Activated naive CD4-positive, alpha-beta T cell (primary cell): ENCODE data around the gene C22orf15.

Experiments
- DNase-seq, 4 experiments: peaks; one replicate each; lab custom pipeline; 2025; lab: John Stamatoyannopoulos, UW

C22orf15 gene

DNA sequence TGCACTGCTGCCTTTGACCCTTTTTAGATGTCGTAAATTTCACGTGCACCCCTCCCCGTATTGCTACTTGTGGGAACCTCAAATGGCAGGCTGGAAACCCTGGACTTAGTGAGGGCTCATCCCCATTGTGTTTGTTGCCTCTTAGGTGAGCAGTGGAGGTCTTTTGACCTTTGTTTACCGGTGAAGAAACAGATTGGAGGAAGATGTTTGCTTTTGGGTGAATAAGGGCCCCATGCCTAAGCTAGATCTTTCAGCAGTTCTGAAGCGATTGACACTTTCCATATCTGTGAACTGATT is 24.8 kb downstream of the C22orf15 start:
- DNase-seq: no peak

DNA sequence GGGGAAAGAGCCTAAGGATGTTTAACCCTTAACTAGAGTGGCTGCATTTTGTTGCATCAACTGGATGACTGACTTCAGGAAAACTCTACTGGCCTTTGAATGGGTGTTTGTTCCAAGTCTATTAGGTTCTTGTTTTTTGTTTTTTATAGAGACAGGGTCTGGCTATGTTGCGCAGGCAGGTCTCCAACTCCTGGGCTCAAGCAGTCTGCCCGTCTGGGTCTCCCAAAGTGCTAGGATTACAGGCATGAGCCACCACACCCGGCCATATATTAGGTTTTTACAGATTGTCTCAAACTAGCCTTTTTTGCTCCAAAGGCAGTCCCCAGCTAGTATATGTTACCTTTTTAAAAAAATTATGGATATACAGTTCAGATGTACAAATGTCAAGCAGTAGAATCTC is 25.1 kb downstream of the C22orf15 start:
- no peak for DNase-seq

- no peak for DNase-seq
These were observed 26.3 kb downstream of the C22orf15 start for GRCh38 chr22:23789121-23789520.

DNA sequence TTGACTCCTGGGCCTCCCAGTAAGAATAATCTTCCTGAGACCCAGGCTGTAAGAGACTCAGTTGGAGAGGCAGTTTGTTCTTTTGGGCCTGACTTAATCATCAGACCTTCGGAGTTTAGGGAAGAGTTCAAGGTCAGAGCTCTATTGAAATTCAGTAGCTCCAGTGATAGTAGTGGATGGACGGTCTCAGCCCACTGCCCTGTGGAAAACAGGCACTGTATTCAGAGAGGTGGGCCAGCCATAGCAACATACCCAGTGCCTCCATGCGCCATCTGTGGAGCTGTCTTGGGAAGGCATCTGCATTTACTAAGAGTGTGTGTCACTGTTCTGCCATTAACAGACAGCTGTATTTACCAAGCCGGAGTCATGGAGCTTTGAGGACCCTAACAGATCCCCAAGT is 26.8 kb downstream of the C22orf15 start:
- DNase-seq: no peak

GRCh38 chr22:23790819-23791737 is 28.3 kb downstream of the C22orf15 start:
- no peak for DNase-seq

DNA sequence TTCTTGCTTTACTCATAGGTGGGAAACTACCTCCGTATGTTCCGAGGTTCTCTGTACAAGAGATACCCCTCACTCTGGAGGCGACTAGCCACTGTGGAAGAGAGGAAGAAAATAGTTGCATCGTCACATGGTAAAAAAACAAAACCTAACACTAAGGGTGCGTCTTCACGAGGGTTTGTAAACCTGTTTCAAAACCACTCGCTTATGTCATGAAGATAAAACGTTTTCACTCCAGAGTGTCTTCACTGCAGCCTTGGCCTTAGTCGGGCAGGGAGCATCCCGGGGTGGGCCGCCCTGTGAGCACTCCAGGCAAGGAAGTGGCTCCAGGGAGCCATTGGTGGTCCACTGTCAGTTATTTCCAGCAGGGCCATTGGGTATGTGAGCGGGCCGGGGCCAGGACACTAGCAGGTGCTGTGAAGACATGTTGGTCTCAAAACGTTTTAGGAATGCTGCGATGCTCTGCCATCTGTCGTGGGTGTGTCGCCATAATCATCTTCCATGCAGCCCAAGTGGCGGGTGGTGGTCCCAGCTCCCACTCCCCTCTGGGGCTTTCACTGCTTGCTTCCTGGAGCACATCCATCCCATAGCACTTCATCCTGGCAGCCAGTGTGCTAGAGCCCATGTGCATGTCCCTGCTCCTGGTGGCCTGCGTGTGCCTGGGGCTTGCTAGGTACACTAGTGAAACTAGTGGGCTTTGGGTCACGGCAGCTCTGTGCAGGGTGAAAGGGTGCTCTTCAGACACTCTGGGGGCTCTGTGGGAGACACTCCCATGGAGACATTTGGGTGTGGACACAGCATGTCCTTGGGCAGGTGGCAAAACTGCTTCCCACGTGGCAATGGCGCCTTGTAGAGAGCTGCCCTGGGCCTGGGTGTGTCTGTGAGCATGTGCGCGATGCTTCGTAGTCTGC is 29.2 kb downstream of the C22orf15 start:
- DNase-seq: no peak

DNA sequence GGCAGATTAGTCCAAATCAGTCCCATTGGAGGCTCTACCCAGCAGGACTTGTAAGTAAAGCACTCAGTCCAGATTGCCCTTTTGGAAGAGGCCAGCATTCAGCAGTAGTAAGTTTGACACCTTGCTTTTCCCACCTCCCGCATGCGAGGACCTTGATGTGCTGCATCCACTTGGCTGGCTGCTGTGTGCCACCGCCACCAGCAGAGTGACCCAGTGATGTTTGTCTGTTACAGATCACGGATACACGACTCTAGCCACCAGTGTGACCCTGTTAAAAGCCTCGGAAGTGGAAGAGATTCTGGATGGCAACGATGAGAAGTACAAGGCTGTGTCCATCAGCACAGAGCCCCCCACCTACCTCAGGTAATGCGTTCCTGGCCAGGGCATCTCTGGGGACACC is 30.5 kb downstream of the C22orf15 start:
- DNase-seq: no peak

GRCh38 chr22:23796461-23796860 is 33.7 kb downstream of the C22orf15 start:
- no peak for DNase-seq

DNA sequence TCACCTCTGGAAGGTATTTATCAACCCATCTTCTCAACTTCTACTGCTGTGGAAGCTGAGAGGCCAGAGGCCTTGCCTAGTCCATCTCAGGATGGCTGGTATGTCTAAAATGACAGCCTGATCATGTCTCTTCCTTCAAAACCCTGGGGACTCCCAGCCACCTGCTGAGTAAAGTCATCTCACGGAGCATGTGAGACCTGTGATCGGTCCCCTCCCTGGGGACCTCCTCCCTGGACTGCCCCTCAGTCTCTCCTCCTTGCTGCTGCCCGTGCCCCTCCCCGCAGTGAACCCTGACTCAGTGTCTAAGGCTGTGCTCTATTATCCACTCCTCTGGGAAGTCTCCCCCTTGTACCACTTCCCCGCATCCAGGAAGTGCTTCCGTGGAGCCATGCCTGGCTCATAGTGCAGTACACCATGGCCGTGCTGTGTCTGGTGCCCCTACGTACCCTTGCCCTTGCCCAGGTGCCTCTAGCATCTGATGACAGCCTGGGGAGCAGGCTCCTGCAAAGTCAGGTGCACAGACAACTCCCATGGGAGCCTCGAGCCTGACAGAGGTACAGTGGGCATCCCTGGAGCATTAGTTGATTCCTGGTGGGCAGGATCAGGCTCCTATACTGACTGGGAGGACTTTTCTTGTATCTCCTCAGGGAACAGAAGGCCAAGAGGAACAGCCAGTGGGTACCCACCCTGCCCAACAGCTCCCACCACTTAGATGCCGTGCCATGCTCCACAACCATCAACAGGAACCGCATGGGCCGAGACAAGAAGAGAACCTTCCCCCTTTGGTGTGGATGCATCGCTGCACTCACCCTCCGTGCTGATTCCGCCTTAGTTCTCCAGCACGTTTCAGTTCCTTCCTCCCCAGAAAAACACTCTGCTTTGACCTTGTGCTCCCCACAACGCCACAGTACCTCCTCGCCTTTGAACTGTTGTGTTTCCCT is 37.8 kb downstream of the C22orf15 start:
- no peak for DNase-seq

DNA sequence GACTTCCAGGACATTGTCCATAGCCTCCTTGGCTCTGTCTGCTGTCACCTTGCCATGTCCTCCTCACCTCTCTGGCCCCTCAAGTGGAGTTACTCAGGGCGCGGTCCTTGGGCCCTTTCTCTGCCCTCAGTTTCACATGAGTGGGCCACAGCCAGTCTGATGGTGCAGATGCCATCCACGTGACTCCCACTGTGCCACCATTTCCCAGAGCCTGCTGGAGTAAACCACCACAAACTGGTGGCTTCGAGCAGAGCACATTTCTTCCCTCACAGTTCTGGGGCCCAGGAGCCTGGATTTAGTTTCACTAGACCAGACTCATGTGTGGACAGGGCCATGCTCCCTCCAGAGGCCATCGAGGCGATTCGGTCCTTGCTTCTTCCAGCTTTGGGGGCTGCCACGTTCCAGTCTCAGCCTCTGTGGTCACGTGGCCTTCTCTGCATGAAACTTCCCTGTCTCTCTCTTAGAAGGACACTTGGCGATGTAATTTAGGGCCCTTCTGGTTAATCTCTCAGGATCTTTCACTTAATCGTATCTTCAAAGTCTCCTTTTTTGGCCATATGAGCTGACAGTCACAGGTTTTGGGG is 38.5 kb downstream of the C22orf15 start:
- no peak for DNase-seq

DNA sequence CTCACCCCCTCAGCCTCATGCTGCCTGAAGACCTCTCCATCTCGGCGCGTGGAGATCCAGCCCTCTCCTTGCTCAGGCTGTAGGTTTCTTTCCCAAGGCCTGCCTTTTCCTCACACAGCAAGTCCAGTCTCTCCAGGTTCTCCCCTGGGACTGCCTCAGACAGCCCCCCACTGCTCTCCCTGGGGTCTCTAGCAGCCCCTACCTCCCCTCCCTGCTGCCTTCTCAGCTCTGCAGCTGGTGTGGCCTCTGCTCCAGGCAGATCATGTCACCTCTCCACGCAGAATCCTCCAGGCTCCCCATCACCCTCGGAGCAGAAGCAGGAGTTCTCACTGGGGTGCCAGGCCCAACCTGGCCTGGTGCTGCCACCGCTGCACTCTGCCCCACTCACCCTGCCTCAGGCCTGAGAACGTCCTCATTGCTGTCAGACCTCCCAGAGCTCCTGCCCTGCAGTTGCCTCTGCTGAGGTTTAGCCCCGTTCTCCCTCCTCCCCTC is 39.1 kb downstream of the C22orf15 start:
- DNase-seq: no peak

- DNase-seq: no peak
These were observed 40.4 kb downstream of the C22orf15 start for GRCh38 chr22:23803001-23803819.

DNA sequence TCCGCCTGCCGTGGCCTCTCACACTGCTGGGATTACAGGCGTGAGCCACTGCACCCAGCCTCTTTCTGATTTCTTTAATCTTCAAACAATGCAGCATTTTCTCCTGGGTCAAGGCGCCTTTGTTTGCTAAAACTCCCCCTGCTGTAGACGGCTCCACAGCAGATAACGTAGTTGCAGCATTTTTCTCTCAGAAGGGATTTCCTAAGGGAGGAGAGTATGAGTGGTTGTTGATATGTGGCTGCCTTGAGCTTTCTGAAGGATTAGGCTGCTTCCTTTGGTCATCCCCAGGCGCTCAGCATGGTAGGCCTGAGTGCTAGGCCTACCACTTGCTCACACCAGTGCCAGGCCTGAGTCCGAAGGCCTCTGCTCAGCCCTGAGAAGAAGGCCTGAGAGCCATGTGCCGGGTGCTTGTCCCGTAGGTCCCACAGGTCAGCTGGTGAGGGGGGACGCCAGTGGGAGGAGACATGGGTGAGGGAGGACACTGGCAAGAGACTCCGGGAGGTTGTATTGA is 42.0 kb downstream of the C22orf15 start:
- no peak for DNase-seq

- no peak for DNase-seq
These were observed 44.0 kb downstream of the C22orf15 start for GRCh38 chr22:23806837-23807236.

GRCh38 chr22:23812378-23812777 is 49.6 kb downstream of the C22orf15 start:
- DNase-seq: no peak
